ENCODE measurements around the gene RAB25.
"Not testable (repeated sequence)": the region's sequence is repeated elsewhere in the genome, so short reads cannot be mapped to it uniquely, and the experiment has no call there.

RAB25 gene

GRCh38 chr1:156060937-156061636 lies at the start of gene RAB25:
Gene RAB25, plus strand, starts transcription at chr1:156061160. Its CDS starts 241 bp downstream, at chr1:156061401.
- no peak for DNase-seq

GRCh38 chr1:156012051-156012817 lies 48.7 kb upstream of the RAB25 start:
- DNase-seq, result no peak

GRCh38 chr1:156014829-156015228 lies 46.1 kb upstream of the RAB25 start:
- DNase-seq, result no peak

- DNase-seq, result no peak
Observed at GRCh38 chr1:156019946-156020292, 41.0 kb upstream of the RAB25 start.

DNA sequence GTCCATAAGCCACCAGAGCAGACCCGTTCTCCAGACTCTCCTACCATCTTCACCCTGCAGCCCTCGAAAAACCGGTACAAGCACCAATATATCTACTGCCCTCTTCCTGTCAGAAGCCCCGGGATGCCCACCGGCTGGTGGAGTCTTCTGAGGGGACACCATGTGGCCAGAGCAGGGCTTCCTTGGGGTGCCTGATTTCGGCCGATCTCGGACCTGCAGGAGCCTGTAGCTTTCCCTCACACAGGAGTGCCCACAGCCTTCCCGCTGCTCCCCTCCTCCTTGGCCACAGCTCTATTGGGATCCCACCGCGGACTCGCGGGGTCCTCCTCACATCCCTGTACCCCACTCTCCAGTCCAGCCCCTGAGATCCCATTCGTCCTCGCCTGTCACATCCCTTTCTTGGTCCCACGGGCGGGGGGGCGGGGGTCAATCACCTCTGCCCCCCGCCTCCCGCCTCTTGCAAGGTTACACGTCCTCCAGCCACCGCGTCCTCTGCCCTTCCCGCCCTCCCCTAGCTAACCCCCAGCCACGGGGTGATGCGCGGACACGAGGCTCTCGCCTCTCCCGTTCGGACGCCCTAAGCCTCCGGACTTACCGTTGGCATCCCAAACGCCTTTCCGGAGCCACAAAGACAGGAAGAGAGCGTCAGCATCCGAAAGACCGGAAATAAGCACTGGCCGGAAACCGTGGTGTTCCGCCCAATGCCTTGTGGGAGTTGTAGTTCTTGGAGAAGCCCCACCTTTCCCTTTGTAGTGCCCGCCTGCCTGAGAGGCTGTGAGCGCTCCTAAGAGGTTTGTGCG lies 40.5 kb upstream of the RAB25 start, which contains the start of gene SSR2:
TSS of gene SSR2 (minus strand) at position 659 of the 800 bp plus-strand sequence. CDS start 784 bp downstream, outside the sequence.
- DNase-seq, result peak; percentile 82 to 90

GRCh38 chr1:156021093-156021428 lies 39.9 kb upstream of the RAB25 start:
- no peak for DNase-seq

- no peak for DNase-seq
Observed at GRCh38 chr1:156021954-156022353, 39.0 kb upstream of the RAB25 start.

- DNase-seq, result no peak
Observed at GRCh38 chr1:156024801-156025200, 36.2 kb upstream of the RAB25 start.

- no peak for DNase-seq
Observed at GRCh38 chr1:156025876-156026275, 35.1 kb upstream of the RAB25 start.

GRCh38 chr1:156026588-156026987 lies 34.4 kb upstream of the RAB25 start:
- no peak for DNase-seq

GRCh38 chr1:156033011-156033410 lies 27.9 kb upstream of the RAB25 start:
- no peak for DNase-seq

DNA sequence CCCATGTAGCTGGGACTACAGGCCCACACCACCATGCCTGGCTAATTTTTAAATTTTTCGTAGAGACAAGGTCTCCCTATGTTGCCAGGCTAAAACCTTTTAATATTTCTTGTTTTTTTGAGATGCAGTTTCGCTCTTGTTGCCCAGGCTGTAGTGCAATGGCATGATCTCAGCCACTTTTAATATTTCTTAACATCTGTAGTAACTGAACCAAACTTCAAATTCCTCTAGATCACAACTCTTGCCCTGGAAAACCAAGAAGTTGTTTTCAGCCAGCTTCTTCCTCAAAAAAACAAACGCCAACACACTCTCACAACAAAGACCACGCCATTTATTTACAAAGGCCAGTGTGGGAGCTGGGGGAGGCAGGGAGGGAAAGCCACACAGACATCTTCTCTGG lies 26.0 kb upstream of the RAB25 start:
- DNase-seq, result not testable (repeated sequence)

- no peak for DNase-seq
Observed at GRCh38 chr1:156042828-156043227, 18.1 kb upstream of the RAB25 start.

DNA sequence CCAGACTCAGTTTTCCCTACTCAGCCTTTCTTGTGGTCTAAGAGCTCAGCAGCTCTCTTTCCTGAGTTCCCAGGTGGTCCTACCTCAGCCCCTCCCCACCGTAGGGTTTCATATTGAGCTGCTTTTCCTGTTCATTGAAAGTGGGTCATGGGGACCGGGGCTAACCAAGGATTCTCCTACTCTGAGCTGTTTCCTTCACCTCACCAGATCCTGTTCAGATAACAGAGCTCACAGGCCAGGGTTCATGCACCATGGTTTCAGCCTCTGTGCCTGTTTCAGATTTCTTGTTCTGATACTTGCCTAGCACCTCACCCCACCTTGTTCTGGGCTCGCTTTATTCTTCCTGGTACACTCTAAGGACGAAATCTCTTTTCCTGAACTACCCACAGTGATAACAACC lies 15.9 kb upstream of the RAB25 start:
- DNase-seq, result no peak

DNA sequence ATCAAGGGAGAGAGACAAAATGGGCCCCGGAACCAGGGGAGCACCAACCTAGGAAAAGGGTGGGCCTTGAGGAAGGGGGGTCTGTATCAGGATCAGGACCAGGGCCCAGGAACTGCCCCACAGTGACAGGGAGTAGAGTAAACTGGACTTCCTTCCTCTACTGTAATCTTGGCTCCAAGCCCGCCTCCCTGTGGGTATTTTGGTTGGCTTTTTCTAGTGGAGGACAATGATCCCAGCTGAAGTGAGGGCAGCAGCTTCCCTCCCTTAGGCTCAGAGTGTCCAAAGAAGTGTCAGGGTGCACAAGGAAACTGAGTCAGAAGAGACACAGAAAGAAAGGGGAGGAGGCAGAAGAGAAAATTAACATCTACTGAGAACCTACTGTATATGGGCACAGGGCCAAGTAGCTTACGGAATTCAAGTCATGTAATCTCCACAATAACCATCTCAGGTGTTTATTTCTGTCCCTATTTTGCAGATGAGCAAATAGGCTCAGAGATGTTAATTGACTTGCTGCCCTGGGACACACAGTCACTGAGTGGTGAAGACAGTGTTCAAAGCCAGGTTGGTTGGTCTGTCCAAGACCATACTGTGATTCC lies 12.2 kb upstream of the RAB25 start:
- no peak for DNase-seq

- DNase-seq, result no peak
Observed at GRCh38 chr1:156050376-156050775, 10.6 kb upstream of the RAB25 start.

- no peak for DNase-seq
Observed at GRCh38 chr1:156051011-156051725, 9.8 kb upstream of the RAB25 start.

DNA sequence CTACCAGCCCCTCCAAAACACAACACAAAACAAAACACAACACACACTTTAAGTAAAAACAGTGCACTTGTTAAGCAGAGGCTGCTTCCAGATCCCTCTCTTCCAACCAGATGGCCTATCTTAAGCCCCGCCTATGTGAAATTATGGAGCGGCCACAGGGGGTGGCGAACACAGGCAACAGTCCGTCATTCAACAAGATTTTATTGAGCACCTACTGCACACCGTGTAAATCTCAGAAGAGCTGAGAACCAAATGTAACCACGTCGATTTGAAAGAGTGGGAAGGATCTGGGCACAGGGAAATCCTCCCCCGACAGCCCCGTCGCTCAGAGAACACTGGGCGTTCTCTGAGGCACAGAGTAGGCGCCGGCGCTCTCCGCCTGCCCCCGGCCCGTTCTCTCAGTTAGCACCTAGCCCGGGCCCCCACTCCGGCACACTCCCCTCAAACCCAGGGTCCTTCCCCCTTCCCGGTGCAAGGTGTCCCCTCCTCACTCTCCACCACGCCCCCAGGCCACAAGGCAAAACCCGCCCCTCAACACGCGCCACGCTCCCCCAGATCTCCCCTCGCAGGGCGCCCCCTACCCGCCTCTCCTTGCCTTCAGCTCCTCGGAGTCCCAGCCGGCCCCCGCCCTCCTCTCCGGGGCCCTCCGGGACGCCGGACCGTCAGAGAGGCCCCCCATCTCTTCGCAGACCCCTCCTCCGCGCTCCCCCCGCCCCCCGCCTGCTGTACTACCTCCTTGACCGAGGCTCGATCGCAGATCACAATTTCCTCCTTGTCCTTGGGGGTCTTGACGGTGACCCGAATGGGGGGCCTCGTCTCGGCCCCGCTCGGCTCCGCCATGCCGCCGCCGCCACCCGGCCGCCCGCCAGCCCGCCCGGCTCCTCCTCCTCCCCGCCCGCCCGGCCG lies 7.8 kb upstream of the RAB25 start:
- DNase-seq, result peak in 1 of 2 experiments; percentile 22

GRCh38 chr1:156053768-156054499 lies 7.0 kb upstream of the RAB25 start, which contains the start of gene UBQLN4:
Gene UBQLN4, minus strand, starts transcription at chr1:156053798. Its CDS starts 97 bp downstream, at chr1:156053701.
- peak; percentile 91 to 96 for DNase-seq

GRCh38 chr1:156054500-156055280 lies 6.3 kb upstream of the RAB25 start, which contains the start of gene LAMTOR2:
Gene LAMTOR2, plus strand, starts transcription at chr1:156054782. Its CDS starts 108 bp downstream, at chr1:156054890.
- peak; percentile 100 for DNase-seq

Data from NCI-H187 (cell line).